ENCODE measurements around the gene ZSWIM4.
A peak's percentile ranks its signal among the peaks of the same experiment; 100 is the strongest.

The ZSWIM4 gene

DNA sequence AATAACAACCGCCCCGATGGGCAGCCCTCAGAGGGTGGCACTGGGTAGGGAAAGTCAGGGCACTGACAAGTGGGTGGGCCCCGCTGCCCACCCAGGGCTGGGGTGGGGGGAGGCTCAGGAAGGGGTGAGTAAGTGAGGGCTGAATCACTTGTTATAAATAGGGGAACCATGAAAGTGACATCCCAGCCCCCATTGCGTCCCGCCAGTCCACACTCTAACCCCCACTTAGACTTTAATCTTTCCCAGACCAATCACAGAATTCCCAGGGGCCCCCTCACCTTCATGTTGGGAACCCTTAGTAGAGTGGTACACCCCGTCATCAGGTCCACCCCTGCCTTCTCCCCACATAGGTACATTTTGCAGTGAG lies 44.7 kb downstream of the ZSWIM4 start:
- H3K9me3 ChIP-seq (ENCODE audit: control insufficient read depth in 1 of 2, low read length in 2 of 2), result no peaks in the 10 kb centered on the region
- no peaks in the 10 kb centered on the region for H3K27me3 ChIP-seq (ENCODE audit: low read depth, low read length)
- peaks cover 8 to 48% of the 10 kb centered on the region in 2 donors for H3K4me1 ChIP-seq (ENCODE audit: control insufficient read depth in 1 of 2, insufficient read depth in 2 of 2, low read length in 2 of 2)
- peaks cover 6 to 46% of the 10 kb centered on the region in 2 donors for H3K36me3 ChIP-seq (ENCODE audit: control insufficient read depth in 1 of 2, insufficient read depth in 2 of 2, low read length in 2 of 2)
- H3K27ac ChIP-seq (ENCODE audit: low read length), result peak overlapping the region; percentile 98
- H3K4me3 ChIP-seq (ENCODE audit: low read depth in 1 of 2, low read length in 2 of 2), result peak overlapping the region; percentile 89 to 94

DNA sequence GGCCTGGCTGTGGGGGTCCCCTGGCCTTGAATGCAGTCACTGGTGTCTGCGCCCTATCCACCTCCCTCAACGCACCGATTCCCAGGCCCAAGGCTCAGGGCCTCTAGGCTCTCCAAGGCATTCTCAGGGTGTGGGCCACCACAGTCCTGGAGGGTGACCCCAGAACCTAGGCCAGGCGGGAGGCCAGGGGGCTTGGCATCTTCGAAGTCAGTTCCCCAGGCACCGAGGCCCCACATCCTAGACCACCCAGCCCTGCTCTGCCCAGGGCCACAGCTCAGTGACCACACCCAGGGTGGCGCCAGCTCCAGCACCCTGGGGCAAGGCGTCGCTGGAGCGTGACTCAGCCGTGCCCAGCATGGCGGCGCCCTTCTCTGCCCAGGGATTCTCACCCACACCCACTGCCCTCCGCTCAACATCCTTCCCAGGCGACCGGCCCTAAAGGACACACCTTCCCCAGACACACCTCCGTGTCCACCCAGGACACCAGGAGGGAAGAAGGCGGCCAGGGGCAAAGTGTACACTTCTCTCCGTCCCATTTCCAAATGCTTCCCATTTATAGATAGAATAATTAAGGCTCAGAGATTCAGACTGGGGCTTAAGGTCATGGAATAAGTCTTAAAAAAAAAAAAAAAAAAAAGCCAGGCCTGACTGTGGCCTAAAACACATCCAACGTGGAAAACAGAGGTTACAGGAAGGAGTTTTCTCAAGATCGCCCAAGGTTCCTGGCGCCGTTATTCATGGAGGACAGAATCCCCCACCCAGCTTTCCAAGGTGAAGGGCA lies 45.3 kb downstream of the ZSWIM4 start:
- H3K27me3 ChIP-seq (ENCODE audit: low read depth, low read length), result no peaks in the 10 kb centered on the region
- peaks cover 6 to 46% of the 10 kb centered on the region in 2 donors for H3K36me3 ChIP-seq (ENCODE audit: control insufficient read depth in 1 of 2, insufficient read depth in 2 of 2, low read length in 2 of 2)
- H3K4me3 ChIP-seq (ENCODE audit: low read depth in 1 of 2, low read length in 2 of 2), result peak overlapping the region; percentile 89 to 94
- H3K4me1 ChIP-seq (ENCODE audit: control insufficient read depth in 1 of 2, insufficient read depth in 2 of 2, low read length in 2 of 2), result peaks cover 8 to 47% of the 10 kb centered on the region in 2 donors
- H3K27ac ChIP-seq (ENCODE audit: low read length), result peak overlapping the region; percentile 98
- no peaks in the 10 kb centered on the region for H3K9me3 ChIP-seq (ENCODE audit: control insufficient read depth in 1 of 2, low read length in 2 of 2)

- Histone ChIP-seq H3K4me1 (ENCODE audit: control insufficient read depth in 1 of 2, insufficient read depth in 2 of 2, low read length in 2 of 2) (peaks cover 8 to 39% of the 10 kb centered on the region in 2 donors), H3K27me3 (ENCODE audit: low read depth, low read length) (no peaks in the 10 kb centered on the region), H3K36me3 (ENCODE audit: control insufficient read depth in 1 of 2, insufficient read depth in 2 of 2, low read length in 2 of 2) (peaks cover 3 to 41% of the 10 kb centered on the region in 2 donors), H3K4me3 (ENCODE audit: low read depth in 1 of 2, low read length in 2 of 2) (peak overlapping the region; percentile 89 to 94), H3K27ac (ENCODE audit: low read length) (peak overlapping the region; percentile 98), H3K9me3 (ENCODE audit: control insufficient read depth in 1 of 2, low read length in 2 of 2) (no peaks in the 10 kb centered on the region)
Observed at GRCh38 chr19:13841086-13841961, 46.1 kb downstream of the ZSWIM4 start.

DNA sequence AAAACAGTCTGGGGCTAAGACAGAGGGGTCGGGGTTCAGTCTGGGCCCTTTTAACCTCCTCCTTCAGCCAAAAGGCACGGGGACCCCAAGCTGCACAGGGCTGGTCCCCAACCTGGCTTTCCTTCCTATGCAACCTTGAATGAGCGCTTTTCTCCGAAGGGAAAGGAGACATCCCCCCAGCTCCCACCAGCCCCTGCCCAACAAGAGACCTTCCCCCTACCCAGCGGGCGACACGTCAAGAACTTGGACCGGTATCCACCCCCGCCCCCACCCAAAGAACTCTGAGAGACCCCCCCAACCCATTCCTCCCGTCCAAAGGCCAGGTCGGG lies 46.7 kb downstream of the ZSWIM4 start:
- Histone ChIP-seq H3K27me3 (ENCODE audit: low read depth, low read length) (no peaks in the 10 kb centered on the region), H3K4me3 (ENCODE audit: low read depth in 1 of 2, low read length in 2 of 2) (peak overlapping the region; percentile 89 to 94), H3K4me1 (ENCODE audit: control insufficient read depth in 1 of 2, insufficient read depth in 2 of 2, low read length in 2 of 2) (peaks cover 8 to 33% of the 10 kb centered on the region in 2 donors), H3K27ac (ENCODE audit: low read length) (peak overlapping the region; percentile 98), H3K9me3 (ENCODE audit: control insufficient read depth in 1 of 2, low read length in 2 of 2) (no peaks in the 10 kb centered on the region), H3K36me3 (ENCODE audit: control insufficient read depth in 1 of 2, insufficient read depth in 2 of 2, low read length in 2 of 2) (peaks cover 0 to 40% of the 10 kb centered on the region in 2 donors)

GRCh38 chr19:13842291-13843103 lies 47.3 kb downstream of the ZSWIM4 start:
- Histone ChIP-seq H3K9me3 (ENCODE audit: control insufficient read depth in 1 of 2, low read length in 2 of 2) (no peaks in the 10 kb centered on the region), H3K27me3 (ENCODE audit: low read depth, low read length) (no peaks in the 10 kb centered on the region), H3K36me3 (ENCODE audit: control insufficient read depth in 1 of 2, insufficient read depth in 2 of 2, low read length in 2 of 2) (peaks cover 0 to 40% of the 10 kb centered on the region in 2 donors), H3K27ac (ENCODE audit: low read length) (peak overlapping the region; percentile 98), H3K4me3 (ENCODE audit: low read depth in 1 of 2, low read length in 2 of 2) (peak overlapping the region; percentile 89 to 94), H3K4me1 (ENCODE audit: control insufficient read depth in 1 of 2, insufficient read depth in 2 of 2, low read length in 2 of 2) (peaks cover 8 to 27% of the 10 kb centered on the region in 2 donors)

DNA sequence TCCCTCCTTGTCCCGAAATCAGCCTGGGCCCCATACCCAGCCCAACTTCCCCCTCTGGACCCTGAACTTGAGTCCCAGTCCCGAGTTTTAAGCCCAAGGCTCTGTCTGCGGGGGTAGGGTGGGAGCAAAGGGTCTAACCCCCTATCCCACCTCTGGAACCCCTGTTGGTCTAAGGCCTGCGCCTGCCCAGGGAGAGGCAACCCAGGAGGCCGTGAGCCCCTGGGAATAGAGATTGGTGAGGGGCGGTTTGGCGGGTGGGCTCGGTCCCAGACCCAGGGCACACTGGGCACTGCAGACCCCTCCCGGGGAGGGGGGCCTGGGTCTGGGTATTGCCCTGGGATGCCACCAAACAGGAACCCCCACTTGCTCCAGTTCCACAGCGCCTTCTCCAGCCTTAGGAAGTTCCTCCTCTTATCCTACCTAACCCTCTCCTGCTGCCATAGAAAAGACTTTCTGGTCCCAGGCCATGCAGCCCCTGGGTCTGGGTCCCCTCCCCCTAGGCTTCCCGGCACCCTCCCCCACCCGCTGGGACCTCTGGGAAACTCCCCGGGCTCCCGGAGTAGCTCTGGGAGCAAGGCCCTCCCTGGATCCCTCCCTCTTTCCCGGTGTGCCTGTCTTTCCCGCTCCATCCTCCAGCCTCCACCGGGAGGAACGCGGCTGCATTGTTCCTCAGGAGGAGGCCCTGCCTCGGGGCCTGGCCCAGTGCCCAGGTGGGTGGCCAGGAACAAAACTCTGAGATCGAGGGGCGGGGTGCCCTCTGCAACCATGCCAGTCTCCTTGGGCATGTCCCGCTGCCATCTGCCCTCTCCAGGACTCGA lies 48.1 kb downstream of the ZSWIM4 start:
- Histone ChIP-seq H3K27ac (ENCODE audit: low read length) (peak overlapping the region; percentile 97), H3K36me3 (ENCODE audit: control insufficient read depth in 1 of 2, insufficient read depth in 2 of 2, low read length in 2 of 2) (peaks cover 0 to 40% of the 10 kb centered on the region in 2 donors), H3K27me3 (ENCODE audit: low read depth, low read length) (no peaks in the 10 kb centered on the region), H3K4me3 (ENCODE audit: low read depth in 1 of 2, low read length in 2 of 2) (peak overlapping the region; percentile 66 to 67), H3K9me3 (ENCODE audit: control insufficient read depth in 1 of 2, low read length in 2 of 2) (no peaks in the 10 kb centered on the region), H3K4me1 (ENCODE audit: control insufficient read depth in 1 of 2, insufficient read depth in 2 of 2, low read length in 2 of 2) (peaks cover 8 to 20% of the 10 kb centered on the region in 2 donors)

DNA sequence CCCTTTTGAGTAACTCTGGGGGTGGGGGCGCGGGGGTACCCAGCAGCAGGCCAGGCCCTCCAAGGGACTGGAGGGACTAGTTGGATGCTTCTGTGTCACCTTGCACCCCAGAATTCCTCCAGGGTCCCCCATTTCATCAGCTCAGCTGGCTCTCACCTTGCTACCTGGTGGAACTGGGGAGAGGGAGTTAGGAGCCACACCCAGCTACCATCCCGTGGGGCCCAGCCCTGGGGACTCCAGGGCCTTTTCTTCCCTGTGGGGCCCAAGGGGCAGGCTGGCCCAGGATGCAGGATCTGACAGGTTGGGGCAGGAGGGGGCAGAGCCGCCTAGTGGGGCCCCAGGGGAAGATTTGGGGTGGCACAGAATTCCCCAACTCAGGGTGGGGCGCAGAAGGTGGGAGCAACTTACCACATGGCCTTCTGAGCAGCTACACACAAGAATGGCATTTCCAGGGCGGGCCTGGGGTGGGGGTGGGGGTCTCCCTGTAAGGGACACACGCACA lies 48.9 kb downstream of the ZSWIM4 start:
- H3K9me3 ChIP-seq (ENCODE audit: control insufficient read depth in 1 of 2, low read length in 2 of 2), result no peaks in the 10 kb centered on the region

GRCh38 chr19:13846557-13847406 lies 51.5 kb downstream of the ZSWIM4 start:
- peaks cover 0 to 29% of the 10 kb centered on the region in 2 donors for H3K36me3 ChIP-seq (ENCODE audit: control insufficient read depth in 1 of 2, insufficient read depth in 2 of 2, low read length in 2 of 2)
- peak overlapping the region; percentile 33 to 60 for H3K4me3 ChIP-seq (ENCODE audit: low read depth in 1 of 2, low read length in 2 of 2)
- H3K4me1 ChIP-seq (ENCODE audit: control insufficient read depth in 1 of 2, insufficient read depth in 2 of 2, low read length in 2 of 2), result peaks cover 17 to 38% of the 10 kb centered on the region in 2 donors
- no peaks in the 10 kb centered on the region for H3K9me3 ChIP-seq (ENCODE audit: control insufficient read depth in 1 of 2, low read length in 2 of 2)
- H3K27ac ChIP-seq (ENCODE audit: low read length), result peak overlapping the region; percentile 99
- no peaks in the 10 kb centered on the region for H3K27me3 ChIP-seq (ENCODE audit: low read depth, low read length)

More for the DNA sequence above, 48.9 kb downstream of the ZSWIM4 start:
- Histone ChIP-seq H3K4me1 (ENCODE audit: control insufficient read depth in 1 of 2, insufficient read depth in 2 of 2, low read length in 2 of 2) (peaks cover 12 to 20% of the 10 kb centered on the region in 2 donors), H3K4me3 (ENCODE audit: low read depth in 1 of 2, low read length in 2 of 2) (peak overlapping the region in 1 of 2 donors; percentile 66), H3K36me3 (ENCODE audit: control insufficient read depth in 1 of 2, insufficient read depth in 2 of 2, low read length in 2 of 2) (peaks cover 0 to 37% of the 10 kb centered on the region in 2 donors), H3K27me3 (ENCODE audit: low read depth, low read length) (no peaks in the 10 kb centered on the region), H3K27ac (ENCODE audit: low read length) (peak overlapping the region; percentile 97)

GRCh38 chr19:13847407-13848339 lies 52.4 kb downstream of the ZSWIM4 start:
- H3K36me3 ChIP-seq (ENCODE audit: control insufficient read depth in 1 of 2, insufficient read depth in 2 of 2, low read length in 2 of 2), result peaks cover 0 to 29% of the 10 kb centered on the region in 2 donors
- H3K27ac ChIP-seq (ENCODE audit: low read length), result peak overlapping the region; percentile 99
- peaks cover 17 to 38% of the 10 kb centered on the region in 2 donors for H3K4me1 ChIP-seq (ENCODE audit: control insufficient read depth in 1 of 2, insufficient read depth in 2 of 2, low read length in 2 of 2)
- H3K4me3 ChIP-seq (ENCODE audit: low read depth in 1 of 2, low read length in 2 of 2), result peak overlapping the region; percentile 33 to 60
- no peaks in the 10 kb centered on the region for H3K27me3 ChIP-seq (ENCODE audit: low read depth, low read length)
- no peaks in the 10 kb centered on the region for H3K9me3 ChIP-seq (ENCODE audit: control insufficient read depth in 1 of 2, low read length in 2 of 2)

Measured in muscle layer of duodenum (tissue), 2 donors.